Left lung (tissue), 10 donors: ENCODE measurements around the gene FRY. TPM values are rescaled to one million over a fixed set of nuclear protein-coding genes. Genes with fewer than 3 reads are reported as not detected.
"Not testable (repeated sequence)": the region's sequence is repeated elsewhere in the genome, so short reads cannot be mapped to it uniquely, and the experiment has no call there.

Experiments
- ATAC-seq: fragments of 200-7000 bp; cut with Tn5 transposase; one replicate; pipeline ENCODE4 v1.9.1; 2020; ENCODE audit warnings: moderate library complexity
- DNase-seq, 4 donors: peaks; one replicate each; pipeline ENCODE4 v3.0.0-alpha.2; 2013 to 2020
- H3K27ac ChIP-seq, 2 donors: fragments of 200-600 bp; sonication (generic) in 1 of 2; one replicate each; pipeline versions ENCODE4 v1.5.0 to v1.8.0; 2020 to 2021
- H3K27me3 ChIP-seq, 2 donors: fragments of 200-600 bp; sonication (generic) in 1 of 2; one replicate each; pipeline versions ENCODE4 v1.5.0 to v1.8.0; 2020 to 2021
- H3K36me3 ChIP-seq, 2 donors: fragments of 200-600 bp; sonication (generic) in 1 of 2; one replicate each; pipeline versions ENCODE4 v1.5.0 to v1.8.0; 2020 to 2021
- H3K4me1 ChIP-seq, 2 donors: fragments of 200-600 bp; one replicate each; pipeline ENCODE4 v1.8.0; 2021
- H3K4me3 ChIP-seq, 2 donors: fragments of 200-600 bp; sonication (generic) in 1 of 2; one replicate each; pipeline versions ENCODE4 v1.5.0 to v1.8.0; 2020 to 2021; ENCODE audit warnings: mild to moderate bottlenecking in 1 of 2
- H3K9me3 ChIP-seq, 2 donors: fragments of 200-600 bp; sonication (generic) in 1 of 2; one replicate each; pipeline versions ENCODE4 v1.5.0 to v1.8.0; 2020 to 2021
- CTCF ChIP-seq, 2 donors: fragments of 200-600 bp; sonication (generic) in 1 of 2; IDR thresholded peaks; one replicate each; pipeline versions ENCODE4 v1.5.0 to v1.8.0; 2021; ENCODE audit warnings: antibody characterized with exemption in 2 of 2
- intact Hi-C, 2 donors: fragments of 100-400 bp; cut with DNase I; formaldehyde crosslinking; loops; one replicate each; pipeline versions ENCODE4 v1.11.2 to v1.14.2; 2022
- polyA plus RNA-seq, 6 donors: library from polyadenylated mRNA; unstranded; fragments of 120-200 nt; gene quantifications; one replicate each; pipeline ENCODE4 v1.2.1, GENCODE V29; 2013; ENCODE audit not compliant: insufficient read length in 6 of 6
- total RNA-seq, 2 donors: library from RNA; stranded (reverse); fragmentation: NEBNext Ultra II Directional; extraction: Animal tissue kit (Norgen Biotek cat#: 25700); gene quantifications; one replicate each; pipeline ENCODE4 v1.2.1, GENCODE V29; 2021
- donor health status: DM: no; HTN: yes; CAD: no.
- donor health status: DM: no; HTN: no; CAD: no.

FRY gene
- total and polyA plus RNA-seq, 8 donors, result 41.6 to 53.4 (median 49.2) TPM

GRCh38 chr13:31998131-31998530, 33.4 kb upstream of the FRY start:
- Histone ChIP-seq H3K4me1 (peaks cover 0 to 4% of the 10 kb centered on the region in 2 donors), H3K9me3 (no peaks in the 10 kb centered on the region), H3K36me3 (no peaks in the 10 kb centered on the region), H3K27ac (no peak overlapping the region), H3K27me3 (no peaks in the 10 kb centered on the region), H3K4me3 (no peak overlapping the region)
- no peak for TF ChIP-seq CTCF (IDR thresholded peaks at IDR 0.05)
- ATAC-seq (peak; percentile 71), DNase-seq (peak in 1 of 4 donors; percentile 34)
- intact Hi-C loops, result no loop called here

GRCh38 chr13:32000754-32001153, 30.8 kb upstream of the FRY start:
- H3K4me3 ChIP-seq, DNase-seq, H3K4me1 ChIP-seq, H3K27me3 ChIP-seq, H3K9me3 ChIP-seq, intact Hi-C loops, H3K36me3 ChIP-seq: not testable (repeated sequence)
- H3K27ac ChIP-seq, result peak overlapping the region in 1 of 2 donors; percentile 35
- ATAC-seq, result peak; percentile 57

- ATAC-seq, result peak; percentile 95
- peak overlapping the region in 1 of 2 donors; percentile 35 for H3K27ac ChIP-seq
- TF ChIP-seq CTCF (IDR thresholded peaks at IDR 0.05), result peak; percentile 58 to 63
Observed at GRCh38 chr13:32001154-32001768, 30.3 kb upstream of the FRY start.

GRCh38 chr13:32001769-32002168, 29.8 kb upstream of the FRY start:
- intact Hi-C loops, result no loop called here
- no peaks in the 10 kb centered on the region for H3K9me3 ChIP-seq
- ATAC-seq (no peak), DNase-seq (no peak)
- TF ChIP-seq CTCF (IDR thresholded peaks at IDR 0.05), result no peak
- H3K27ac ChIP-seq, result peak overlapping the region in 1 of 2 donors; percentile 35
- no peak overlapping the region for H3K4me3 ChIP-seq
- no peaks in the 10 kb centered on the region for H3K36me3 ChIP-seq
- H3K4me1 ChIP-seq, result peaks cover 0 to 4% of the 10 kb centered on the region in 2 donors
- H3K27me3 ChIP-seq, result no peaks in the 10 kb centered on the region

More at GRCh38 chr13:32001154-32001768, 30.3 kb upstream of the FRY start:
- intact Hi-C loops, result no loop called here
- peaks cover 0 to 4% of the 10 kb centered on the region in 2 donors for H3K4me1 ChIP-seq
- H3K9me3 ChIP-seq, result no peaks in the 10 kb centered on the region
- H3K36me3 ChIP-seq, result no peaks in the 10 kb centered on the region
- H3K4me3 ChIP-seq, result no peak overlapping the region
- no peaks in the 10 kb centered on the region for H3K27me3 ChIP-seq
- DNase-seq, result peak in 2 of 4 donors; percentile 15 to 32

- no peak for TF ChIP-seq CTCF (IDR thresholded peaks at IDR 0.05)
- H3K27ac ChIP-seq, result no peak overlapping the region
- DNase-seq (no peak), ATAC-seq (no peak)
- intact Hi-C loops, result no loop called here
- no peak overlapping the region for H3K4me3 ChIP-seq
- peaks cover 0 to 4% of the 10 kb centered on the region in 2 donors for H3K4me1 ChIP-seq
- no peaks in the 10 kb centered on the region for H3K9me3 ChIP-seq
- H3K27me3 ChIP-seq, result no peaks in the 10 kb centered on the region
- no peaks in the 10 kb centered on the region for H3K36me3 ChIP-seq
Observed at GRCh38 chr13:32002873-32003272, 28.7 kb upstream of the FRY start.

GRCh38 chr13:32007494-32007893, 24.1 kb upstream of the FRY start:
- no peaks in the 10 kb centered on the region for H3K36me3 ChIP-seq
- no peak for ATAC-seq
- no peaks in the 10 kb centered on the region for H3K4me1 ChIP-seq
- no peaks in the 10 kb centered on the region for H3K27me3 ChIP-seq
- no peak overlapping the region for H3K4me3 ChIP-seq
- H3K27ac ChIP-seq, result no peak overlapping the region
- no peak for TF ChIP-seq CTCF (IDR thresholded peaks at IDR 0.05)
- H3K9me3 ChIP-seq, result no peaks in the 10 kb centered on the region
- intact Hi-C loops, result no loop called here
- DNase-seq, result no peak
